Neuronal stem cell (in vitro differentiated cells): ENCODE results near the gene IDE.

ENCODE experiments used
- DNase-seq: peaks from one replicate; pipeline ENCODE4 v3.0.0-alpha.2; 2013; ENCODE audit warnings: low spot score
- H2AFZ ChIP-seq: one replicate; pipeline ENCODE4 v1.6.1; 2013; ENCODE audit warnings: mild to moderate bottlenecking, low read length, inconsistent platforms
- H2AK5ac ChIP-seq: 2 replicates; pipeline ENCODE4 v1.6.1; 2013; ENCODE audit warnings: low read depth, mild to moderate bottlenecking, inconsistent platforms, low read length, moderate library complexity, mixed read lengths
- H2BK120ac ChIP-seq: 2 replicates; pipeline ENCODE4 v1.6.1; 2013; ENCODE audit warnings: low read depth, mild to moderate bottlenecking, inconsistent platforms, low read length, moderate library complexity, mixed read lengths
- H2BK12ac ChIP-seq: one replicate; pipeline ENCODE4 v1.6.1; 2013; ENCODE audit warnings: low read length, inconsistent platforms
- H2BK15ac ChIP-seq: 2 replicates; pipeline ENCODE4 v1.6.1; 2013; ENCODE audit warnings: mild to moderate bottlenecking, low read length, inconsistent platforms, mixed read lengths
- H2BK5ac ChIP-seq: one replicate; pipeline ENCODE4 v1.6.1; 2013; ENCODE audit warnings: inconsistent platforms, mild to moderate bottlenecking, low read length, moderate library complexity
- H3K14ac ChIP-seq: one replicate; pipeline ENCODE4 v1.6.1; 2013; ENCODE audit warnings: low read length, inconsistent platforms
- H3K18ac ChIP-seq: 2 replicates; pipeline ENCODE4 v1.6.1; 2013; ENCODE audit warnings: low read length, inconsistent platforms
- H3K23ac ChIP-seq: 2 replicates; pipeline ENCODE4 v1.6.1; 2013; ENCODE audit warnings: low read depth, mild to moderate bottlenecking, mixed read lengths, low read length, inconsistent platforms; ENCODE audit not compliant: poor library complexity
- H3K27ac ChIP-seq: replicated peaks from 3 replicates; pipeline ENCODE4 v1.5.1; 2013; ENCODE audit warnings: low read length, inconsistent platforms
- H3K27me3 ChIP-seq, 3 experiments: 2 replicates each; pipeline ENCODE4 v1.6.1; 2013; ENCODE audit warnings: low read length in 3 of 3, mild to moderate bottlenecking in 2 of 3, inconsistent platforms in 1 of 3, low read depth in 1 of 3, mixed read lengths in 1 of 3, moderate library complexity in 1 of 3; ENCODE audit not compliant: control insufficient read depth in 3 of 3, insufficient read depth in 3 of 3
- H3K36me3 ChIP-seq, 2 donors: replicated peaks in 1 of 2; 2 replicates each; pipeline ENCODE4 v1.6.1; 2013; ENCODE audit warnings: low read length in 2 of 2; ENCODE audit not compliant: control insufficient read depth in 2 of 2, insufficient read depth in 2 of 2
- H3K4ac ChIP-seq: 2 replicates; pipeline ENCODE4 v1.6.1; 2013; ENCODE audit warnings: inconsistent platforms, mild to moderate bottlenecking, low read length, moderate library complexity
- H3K4me1 ChIP-seq, 2 donors: 1 replicate in 1 of 2; 2 replicates in 1 of 2; pipeline ENCODE4 v1.6.1; 2013; ENCODE audit warnings: low read length in 2 of 2, low read depth in 1 of 2; ENCODE audit not compliant: control insufficient read depth in 2 of 2, insufficient read depth in 1 of 2
- H3K4me2 ChIP-seq: one replicate; pipeline ENCODE4 v1.6.1; 2013; ENCODE audit warnings: mild to moderate bottlenecking, low read length, inconsistent platforms; ENCODE audit not compliant: insufficient read depth, poor library complexity, severe bottlenecking
- H3K4me3 ChIP-seq, 2 donors: 2 replicates each; pipeline ENCODE4 v1.5.1; 2013; ENCODE audit warnings: low read length in 2 of 2, mild to moderate bottlenecking in 2 of 2, inconsistent platforms in 1 of 2, moderate library complexity in 1 of 2
- H3K79me1 ChIP-seq: one replicate; pipeline ENCODE4 v1.6.1; 2013; ENCODE audit warnings: low read depth, mild to moderate bottlenecking, inconsistent platforms, low read length, moderate library complexity
- H3K9ac ChIP-seq: one replicate; pipeline ENCODE4 v1.6.1; 2013; ENCODE audit warnings: mild to moderate bottlenecking, low read depth, low read length, inconsistent platforms; ENCODE audit not compliant: poor library complexity
- H3K9me3 ChIP-seq, 2 donors: replicated peaks in 1 of 2; 2 replicates each; pipeline versions ENCODE3 to v1.6.1; 2013; ENCODE audit warnings: low read length in 2 of 2, mild to moderate bottlenecking in 2 of 2, inconsistent platforms in 1 of 2, low read depth in 1 of 2, mixed read lengths in 1 of 2, moderate library complexity in 1 of 2; ENCODE audit not compliant: control insufficient read depth in 2 of 2, insufficient read depth in 1 of 2
- H4K8ac ChIP-seq: one replicate; pipeline ENCODE4 v1.6.1; 2013; ENCODE audit warnings: low read depth, mild to moderate bottlenecking, inconsistent platforms, low read length, moderate library complexity
- H4K91ac ChIP-seq: one replicate; pipeline ENCODE4 v1.6.1; 2013; ENCODE audit warnings: low read length, low read depth, mild to moderate bottlenecking, inconsistent platforms; ENCODE audit not compliant: poor library complexity
- WGBS, 2 donors: extraction: QIAGEN DNeasy Blood & Tissue Kit; methylation state at CpG; one replicate each; pipeline ENCODE4 v1.1.7; 2013; ENCODE audit warnings: missing lambda C conversion rate in 2 of 2, mixed read lengths in 1 of 2; ENCODE audit not compliant: insufficient read length in 2 of 2, insufficient replicate concordance in 1 of 2; ENCODE audit errors: extremely low coverage in 2 of 2; 5-methylcytosine and 5-hydroxymethylcytosine counted together

The IDE gene

DNA sequence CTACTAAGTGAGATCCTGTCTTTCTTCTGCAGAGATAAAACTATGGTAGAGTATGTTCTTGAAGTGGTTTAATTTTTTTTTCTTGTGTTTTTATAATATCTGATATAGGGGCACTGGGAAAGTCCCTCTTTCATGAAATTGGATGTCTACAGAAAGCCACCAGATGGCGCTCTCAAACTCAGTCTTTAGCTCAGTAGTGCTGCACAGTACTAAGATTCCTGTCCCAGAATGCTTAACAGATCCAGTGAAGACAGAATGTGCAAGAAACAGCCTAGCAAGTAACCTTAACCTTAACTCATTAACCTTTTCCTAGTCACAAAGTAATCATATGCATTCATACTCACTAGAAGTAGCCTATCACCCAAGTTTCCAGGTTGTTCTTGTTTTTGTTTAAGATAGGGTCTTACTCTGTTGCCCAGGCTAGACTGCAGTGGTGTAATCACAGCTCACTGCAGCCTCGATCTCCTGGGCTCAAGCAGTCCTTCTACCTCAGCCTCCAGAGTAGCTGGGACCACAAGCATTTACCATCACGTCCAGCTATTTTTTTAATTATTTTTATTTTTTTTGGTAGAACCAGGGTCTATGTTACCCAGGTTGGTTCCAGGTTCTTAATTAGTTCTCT, 56.7 kb downstream of the IDE start:
- peaks cover 1 to 34% of the 10 kb centered on the region in 2 donors for H3K36me3 ChIP-seq
- H2BK12ac ChIP-seq: no peak overlapping the region
- H2BK15ac ChIP-seq: no peak overlapping the region
- no peak overlapping the region for H3K4ac ChIP-seq
- H3K9ac ChIP-seq: no peak overlapping the region
- H3K23ac ChIP-seq: no peak overlapping the region
- WGBS, 2 donors: no CpG with 5 or more reads among the region's 3 CpGs
- no peaks in the 10 kb centered on the region for H3K9me3 ChIP-seq
- no peaks in the 10 kb centered on the region for H3K79me1 ChIP-seq
- no peak overlapping the region for H3K4me2 ChIP-seq
- peak; percentile 68 for DNase-seq
- H3K27ac ChIP-seq: no peak overlapping the region
- no peak overlapping the region for H3K18ac ChIP-seq
- H3K14ac ChIP-seq: no peak overlapping the region
- no peaks in the 10 kb centered on the region for H3K27me3 ChIP-seq
- no peak overlapping the region for H2AK5ac ChIP-seq
- no peak overlapping the region for H4K91ac ChIP-seq
- no peak overlapping the region for H2BK5ac ChIP-seq
- no peak overlapping the region for H2BK120ac ChIP-seq
- no peak overlapping the region for H2AFZ ChIP-seq
- H3K4me1 ChIP-seq: no peaks in the 10 kb centered on the region
- no peak overlapping the region for H3K4me3 ChIP-seq
- H4K8ac ChIP-seq: no peak overlapping the region

DNA sequence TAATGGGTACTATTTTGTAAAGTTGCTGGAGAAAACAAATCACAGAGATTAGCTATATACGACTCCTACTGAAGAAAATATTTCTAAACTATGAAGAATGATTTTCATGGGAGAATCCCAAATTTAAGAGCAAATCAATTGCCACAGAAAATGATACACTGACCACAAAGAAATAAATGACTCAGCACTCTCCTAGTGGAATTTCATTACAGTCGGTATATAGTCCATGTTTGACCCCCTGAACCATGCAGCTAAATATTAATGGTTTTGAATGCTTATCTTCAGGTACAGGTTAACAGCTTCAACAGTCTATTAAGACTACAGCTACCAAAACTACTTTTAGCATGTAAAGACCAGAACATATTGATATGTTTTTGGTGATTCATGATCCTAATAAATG, 65.0 kb downstream of the IDE start:
- Histone ChIP-seq H3K14ac (no peak overlapping the region), H3K9me3 (no peaks in the 10 kb centered on the region), H3K36me3 (peaks cover 6 to 89% of the 10 kb centered on the region in 2 donors), H3K27me3 (no peaks in the 10 kb centered on the region), H2AFZ (no peak overlapping the region), H3K18ac (no peak overlapping the region), H3K4me3 (no peak overlapping the region), H2AK5ac (no peak overlapping the region), H3K27ac (no peak overlapping the region), H3K4me2 (no peak overlapping the region), H3K4ac (no peak overlapping the region), H4K8ac (no peak overlapping the region), H2BK5ac (no peak overlapping the region), H2BK120ac (no peak overlapping the region), H3K9ac (no peak overlapping the region), H2BK15ac (no peak overlapping the region), H3K23ac (no peak overlapping the region), H3K4me1 (no peaks in the 10 kb centered on the region), H4K91ac (no peak overlapping the region), H2BK12ac (no peak overlapping the region), H3K79me1 (no peaks in the 10 kb centered on the region)
- no peak for DNase-seq
- WGBS, 2 donors: no CpG with 5 or more reads among the region's 2 CpGs

DNA sequence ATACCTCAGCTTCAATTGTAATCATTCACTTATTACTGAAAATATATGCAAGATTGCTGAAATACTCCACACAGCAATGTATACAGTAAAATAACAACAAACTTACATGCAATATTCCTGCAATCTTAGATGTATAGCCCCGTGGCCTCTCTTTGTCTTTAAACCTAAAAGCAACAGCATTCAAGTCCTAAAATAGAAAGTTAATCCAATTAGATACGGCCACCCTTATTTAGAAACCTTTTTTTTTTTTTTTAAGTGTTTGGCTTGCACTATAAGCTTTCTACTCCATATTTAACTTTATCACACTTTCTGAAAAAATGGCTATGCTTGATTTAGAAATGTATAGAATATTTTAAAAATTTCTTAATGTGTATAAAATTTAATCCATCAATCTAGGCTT, 67.6 kb downstream of the IDE start:
- Histone ChIP-seq H2AK5ac (no peak overlapping the region), H2BK12ac (no peak overlapping the region), H2BK15ac (no peak overlapping the region), H2AFZ (no peak overlapping the region), H3K23ac (no peak overlapping the region), H3K4me1 (no peaks in the 10 kb centered on the region), H3K79me1 (no peaks in the 10 kb centered on the region), H3K4me3 (no peak overlapping the region), H3K27ac (no peak overlapping the region), H3K27me3 (no peaks in the 10 kb centered on the region), H3K18ac (no peak overlapping the region), H3K14ac (no peak overlapping the region), H2BK120ac (no peak overlapping the region), H3K9ac (no peak overlapping the region), H4K91ac (no peak overlapping the region), H4K8ac (no peak overlapping the region), H2BK5ac (no peak overlapping the region), H3K36me3 (peaks cover 4 to 90% of the 10 kb centered on the region in 2 donors), H3K4me2 (no peak overlapping the region), H3K9me3 (no peaks in the 10 kb centered on the region), H3K4ac (no peak overlapping the region)
- WGBS, 2 donors: no CpG with 5 or more reads among the region's 2 CpGs
- no peak for DNase-seq

DNA sequence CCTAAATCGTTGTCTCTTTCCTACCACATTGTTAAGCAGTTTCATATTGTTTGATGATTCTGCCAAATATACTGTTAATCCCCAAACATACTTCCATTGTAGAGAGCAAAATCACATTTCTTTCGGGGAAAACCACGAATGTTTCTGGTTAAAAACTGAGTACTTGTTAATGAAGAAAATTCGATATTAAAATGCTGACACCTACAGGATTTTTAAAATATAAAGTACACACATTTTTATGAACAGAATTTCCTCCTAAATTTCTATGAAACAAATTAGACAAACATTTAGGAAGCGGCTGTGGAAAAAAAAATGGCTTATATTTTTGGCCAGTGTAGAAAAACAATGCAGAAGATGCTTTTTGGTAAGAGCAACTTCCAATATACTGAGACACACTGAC, 68.8 kb downstream of the IDE start:
- no peak overlapping the region for H4K8ac ChIP-seq
- H2AK5ac ChIP-seq: no peak overlapping the region
- no peak overlapping the region for H3K27ac ChIP-seq
- no peak overlapping the region for H3K18ac ChIP-seq
- no peak overlapping the region for H4K91ac ChIP-seq
- no peak overlapping the region for H2BK5ac ChIP-seq
- H2BK12ac ChIP-seq: no peak overlapping the region
- no peaks in the 10 kb centered on the region for H3K27me3 ChIP-seq
- H3K4me2 ChIP-seq: no peak overlapping the region
- H2BK120ac ChIP-seq: no peak overlapping the region
- H3K36me3 ChIP-seq: peaks cover 4 to 82% of the 10 kb centered on the region in 2 donors
- H2AFZ ChIP-seq: no peak overlapping the region
- no peak overlapping the region for H3K9ac ChIP-seq
- H3K23ac ChIP-seq: no peak overlapping the region
- no peak overlapping the region for H3K14ac ChIP-seq
- no peak overlapping the region for H3K4ac ChIP-seq
- no CpG with 5 or more reads among the region's 5 CpGs for WGBS, 2 donors
- no peak overlapping the region for H3K4me3 ChIP-seq
- no peaks in the 10 kb centered on the region for H3K9me3 ChIP-seq
- DNase-seq: no peak
- no peak overlapping the region for H2BK15ac ChIP-seq
- H3K4me1 ChIP-seq: no peaks in the 10 kb centered on the region
- no peaks in the 10 kb centered on the region for H3K79me1 ChIP-seq
